Gastrocnemius medialis (tissue), 4 donors: ENCODE measurements around the gene VWA3A.

ENCODE experiments used
- POLR2A ChIP-seq, 2 donors: fragments of 450-650 bp; IDR thresholded peaks; one replicate each; pipeline ENCODE4 v1.6.1; 2017; ENCODE audit warnings: antibody characterized with exemption in 2 of 2, mild to moderate bottlenecking in 2 of 2, moderate library complexity in 2 of 2
- TF ChIP-seq, protein P1 (sequence below), 5 experiments: fragments of 450-650 bp in 3 of 5; fragments of 200-600 bp in 2 of 5; sonication (generic) in 2 of 5; IDR thresholded peaks in 4 of 5; conservative IDR thresholded peaks in 1 of 5; 1 replicate in 4 of 5; 2 replicates in 1 of 5; pipeline ENCODE4 v1.5.1; 2016 to 2019; ENCODE audit warnings: antibody characterized with exemption in 5 of 5, mild to moderate bottlenecking in 3 of 5, moderate library complexity in 3 of 5

GRCh38 chr16:22198547-22199293, 106.4 kb downstream of the VWA3A start:
- TF ChIP-seq, protein P1, sequence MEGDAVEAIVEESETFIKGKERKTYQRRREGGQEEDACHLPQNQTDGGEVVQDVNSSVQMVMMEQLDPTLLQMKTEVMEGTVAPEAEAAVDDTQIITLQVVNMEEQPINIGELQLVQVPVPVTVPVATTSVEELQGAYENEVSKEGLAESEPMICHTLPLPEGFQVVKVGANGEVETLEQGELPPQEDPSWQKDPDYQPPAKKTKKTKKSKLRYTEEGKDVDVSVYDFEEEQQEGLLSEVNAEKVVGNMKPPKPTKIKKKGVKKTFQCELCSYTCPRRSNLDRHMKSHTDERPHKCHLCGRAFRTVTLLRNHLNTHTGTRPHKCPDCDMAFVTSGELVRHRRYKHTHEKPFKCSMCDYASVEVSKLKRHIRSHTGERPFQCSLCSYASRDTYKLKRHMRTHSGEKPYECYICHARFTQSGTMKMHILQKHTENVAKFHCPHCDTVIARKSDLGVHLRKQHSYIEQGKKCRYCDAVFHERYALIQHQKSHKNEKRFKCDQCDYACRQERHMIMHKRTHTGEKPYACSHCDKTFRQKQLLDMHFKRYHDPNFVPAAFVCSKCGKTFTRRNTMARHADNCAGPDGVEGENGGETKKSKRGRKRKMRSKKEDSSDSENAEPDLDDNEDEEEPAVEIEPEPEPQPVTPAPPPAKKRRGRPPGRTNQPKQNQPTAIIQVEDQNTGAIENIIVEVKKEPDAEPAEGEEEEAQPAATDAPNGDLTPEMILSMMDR (IDR thresholded peaks at IDR 0.05 in 4 of 5, conservative IDR thresholded peaks at IDR 0.05 in 1 of 5), result no peak
- TF ChIP-seq POLR2A (IDR thresholded peaks at IDR 0.05), result no peak
